NB4 (cell line): Measurements from ENCODE around the gene GLI3.

ENCODE experiments used
- CTCF ChIP-seq: IDR thresholded peaks from one replicate; pipeline ENCODE4 v1.5.1; 2012; ENCODE audit warnings: low read depth, low read length
- POLR2A ChIP-seq: IDR thresholded peaks from 2 replicates; pipeline ENCODE4 v1.6.1; 2011; ENCODE audit warnings: mild to moderate bottlenecking; ENCODE audit not compliant: insufficient read length; ENCODE audit errors: extremely low read depth

DNA sequence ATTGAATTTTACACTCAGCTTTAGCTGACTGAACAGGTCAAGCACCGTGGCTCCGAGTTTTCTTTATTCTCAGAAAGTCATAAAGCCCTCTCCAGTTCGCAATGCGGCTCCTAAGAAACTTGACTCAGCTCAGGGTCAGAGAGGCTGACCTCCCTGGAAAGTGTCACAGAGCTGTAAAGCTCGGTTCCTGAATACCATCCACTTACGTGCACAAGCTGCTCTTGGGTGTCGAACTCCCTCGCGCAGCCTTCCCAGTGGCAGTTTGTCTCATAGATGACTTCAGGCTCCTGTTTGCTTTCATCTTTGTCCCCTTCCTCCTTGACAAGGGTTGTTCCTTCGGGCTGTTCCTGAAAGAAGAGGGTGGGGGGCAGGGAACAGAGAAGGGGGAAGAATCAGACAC lies 213.7 kb downstream of the GLI3 start:
- TF ChIP-seq CTCF (no peak), POLR2A (no peak)
